GM21390 (cell line): ENCODE data around the gene PDE4C.

Experiments
- ATAC-seq: cut with Tn5 transposase; IDR thresholded peaks from one replicate; pipeline ENCODE4 v1.9.1; 2021; ENCODE audit not compliant: unreplicated experiment

The PDE4C gene

DNA sequence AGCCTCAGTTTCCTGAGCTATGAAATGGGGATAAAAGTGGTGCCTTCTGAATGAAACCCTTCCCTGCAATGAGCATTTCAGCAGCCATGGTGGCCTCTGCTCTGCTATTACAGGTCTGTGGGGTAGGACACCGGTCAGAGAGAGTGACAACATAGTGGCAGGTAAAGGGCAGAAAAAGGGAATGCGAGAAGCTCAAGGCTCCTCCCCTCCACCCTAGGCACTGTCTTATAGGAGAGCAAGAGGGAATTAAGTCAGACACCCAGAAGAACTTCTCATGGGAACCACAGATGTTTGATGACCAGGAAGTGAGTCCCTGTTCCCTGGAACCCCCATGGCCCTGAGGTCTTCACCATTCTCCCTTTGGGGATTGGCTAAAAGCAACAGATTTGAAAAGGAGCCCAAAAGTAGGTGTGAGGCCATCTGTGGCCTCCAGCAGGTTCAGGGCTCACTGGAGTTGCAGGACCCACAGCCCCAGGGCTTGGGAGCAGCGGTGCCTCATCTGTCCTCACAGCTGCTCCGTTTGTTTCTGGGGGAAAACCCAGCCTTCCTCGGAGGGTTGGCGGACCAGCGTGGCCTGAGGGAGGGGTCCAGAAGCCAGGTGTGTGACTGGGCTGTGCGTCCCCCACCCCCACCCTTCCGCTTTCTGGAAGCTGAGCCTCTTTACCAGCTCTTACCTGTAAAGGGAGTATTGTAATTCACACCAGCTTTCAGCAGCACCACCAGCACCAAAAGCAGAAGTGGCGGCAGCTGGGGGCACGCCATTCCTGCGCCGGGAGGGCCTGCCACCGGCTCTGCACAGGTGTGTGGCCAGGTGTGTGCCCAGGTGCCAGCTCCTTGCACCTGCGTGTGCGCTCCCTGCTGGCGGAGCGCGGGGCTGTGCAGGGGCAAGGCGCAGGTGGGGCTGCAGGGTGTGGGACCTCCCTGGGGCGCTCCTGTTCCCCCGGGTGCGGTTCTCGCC lies 28.6 kb upstream of the PDE4C start:
- ATAC-seq: no peak

GRCh38 chr19:18253716-18254115 lies 27.5 kb upstream of the PDE4C start:
- no peak for ATAC-seq

DNA sequence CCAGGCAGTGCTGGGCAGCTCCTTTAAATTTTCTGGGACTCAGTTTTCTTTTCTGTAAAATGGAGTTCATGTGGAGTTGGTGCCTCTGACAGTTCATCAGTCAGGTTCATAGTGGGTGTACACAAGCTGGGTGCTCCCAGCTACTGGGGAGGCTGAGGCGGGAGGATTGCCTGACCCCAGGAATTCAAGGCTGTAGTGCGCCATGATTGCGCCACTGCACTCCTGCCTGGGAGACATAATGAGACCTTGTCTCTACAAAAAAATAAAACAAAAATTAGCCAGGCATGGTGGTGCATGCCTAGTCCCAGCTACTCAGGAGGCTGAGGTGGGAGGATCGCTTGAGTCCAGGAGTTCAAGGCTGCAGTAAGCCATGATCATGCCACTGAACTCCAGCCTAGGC lies 26.9 kb upstream of the PDE4C start:
- ATAC-seq: no peak

- ATAC-seq: no peak
Measured at GRCh38 chr19:18252370-18252717, 26.1 kb upstream of the PDE4C start.

- no peak for ATAC-seq
Measured at GRCh38 chr19:18251587-18252369, 25.5 kb upstream of the PDE4C start.

DNA sequence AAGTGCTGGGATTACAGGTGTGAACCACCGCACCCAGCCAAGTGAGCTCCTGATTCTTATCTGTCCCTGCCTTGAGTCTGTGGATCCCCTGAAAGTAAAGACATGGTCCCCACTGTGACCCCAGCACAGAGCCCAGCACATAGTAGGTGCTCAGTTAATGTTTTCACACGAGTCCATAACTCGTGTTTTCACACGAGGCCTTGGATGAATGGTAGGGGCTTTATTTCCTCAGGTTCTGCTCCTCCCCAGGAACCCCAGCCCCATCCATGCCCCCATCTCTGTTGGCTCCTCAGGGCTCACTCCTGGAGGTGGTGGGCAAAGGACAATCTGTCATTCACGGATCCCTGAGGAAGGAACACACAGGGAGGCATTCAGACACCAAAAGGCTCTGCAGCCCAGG lies 23.6 kb upstream of the PDE4C start:
- ATAC-seq: no peak

DNA sequence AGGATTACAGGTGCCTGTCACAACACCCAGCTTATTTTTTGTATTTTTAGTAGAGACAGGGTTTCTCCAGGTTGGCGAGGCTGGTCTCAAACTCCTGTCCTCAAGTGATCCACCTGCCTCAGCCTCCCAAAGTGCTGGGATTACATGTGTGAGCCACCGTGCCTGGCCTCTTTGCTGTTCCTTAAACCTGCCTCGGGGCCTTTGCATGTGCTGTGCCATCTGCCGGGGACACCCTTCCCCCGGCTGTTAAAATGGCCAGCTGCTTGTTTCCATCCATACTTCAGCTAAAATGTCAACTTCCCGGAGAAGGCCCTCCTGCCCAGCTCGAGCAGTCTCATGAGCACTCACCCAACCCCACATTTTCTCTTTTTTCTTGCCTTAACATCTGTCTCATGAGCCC lies 19.1 kb upstream of the PDE4C start:
- no peak for ATAC-seq

DNA sequence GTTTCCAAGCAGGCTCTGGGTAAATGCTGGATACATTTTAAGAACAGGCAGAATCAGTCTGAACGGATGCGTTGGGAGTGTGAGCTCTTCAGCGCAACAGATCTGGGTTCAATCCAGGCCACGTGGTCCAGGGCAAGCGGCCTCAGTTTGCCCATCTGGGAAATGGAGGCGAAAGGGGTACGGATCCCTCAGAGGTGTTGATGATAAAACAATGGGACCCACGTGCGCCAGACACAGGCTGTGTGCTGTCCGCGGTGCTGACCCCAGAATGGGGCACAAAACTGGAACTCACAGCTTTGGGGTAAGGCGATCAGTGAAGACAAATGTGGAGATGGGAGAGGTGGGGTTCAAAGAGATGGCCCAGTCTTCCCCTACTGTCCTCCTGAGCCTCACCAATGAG lies 13.1 kb upstream of the PDE4C start:
- no peak for ATAC-seq

DNA sequence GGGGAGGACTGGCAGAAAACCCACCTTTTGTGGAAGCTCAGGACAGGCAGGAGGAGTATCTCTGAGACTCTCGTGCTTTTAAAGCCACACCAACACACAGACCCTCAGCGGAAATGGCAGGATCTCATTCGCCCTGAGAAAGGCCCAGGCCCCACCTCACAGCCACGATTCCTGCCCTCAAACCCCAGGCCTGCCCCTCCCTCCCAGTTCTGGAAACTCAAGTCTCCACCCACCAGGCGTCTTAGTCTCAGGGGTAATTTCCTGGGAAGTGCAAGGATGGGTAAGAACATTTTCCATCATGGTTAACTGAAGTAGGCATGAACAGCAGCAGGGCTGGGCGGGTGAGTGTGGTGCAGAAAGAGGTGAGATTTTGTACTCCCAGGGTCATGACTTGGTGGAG lies 8.0 kb upstream of the PDE4C start:
- ATAC-seq: no peak

DNA sequence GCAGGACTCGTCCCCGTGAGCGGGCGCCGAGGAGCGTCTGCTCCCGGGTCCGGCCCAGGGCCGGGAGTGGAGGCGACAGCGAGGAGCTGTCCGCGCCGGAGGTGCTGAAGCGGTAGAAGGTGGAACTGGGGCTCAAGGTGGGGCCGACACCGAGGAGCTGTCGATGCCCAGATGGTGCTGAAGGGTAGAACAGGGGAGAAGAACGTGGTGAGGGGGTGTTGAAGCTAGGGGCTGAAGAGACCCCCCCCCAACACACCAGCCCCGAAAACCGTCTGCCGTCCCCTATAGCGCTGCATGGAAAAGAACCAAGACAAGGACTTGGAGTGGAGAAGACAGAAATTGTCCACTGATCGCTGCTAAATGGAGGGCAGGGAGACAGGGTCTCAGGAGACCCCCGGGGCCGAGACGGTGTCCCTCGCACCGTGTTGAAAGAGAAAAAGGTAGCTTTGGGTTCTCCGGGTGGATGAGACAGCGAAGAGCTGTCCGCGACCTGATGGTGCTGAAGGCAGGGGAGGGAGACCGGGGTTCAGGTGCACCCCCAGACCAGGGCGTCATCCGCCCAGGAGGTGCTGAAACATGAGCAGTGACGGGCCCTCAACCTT lies 7.1 kb upstream of the PDE4C start:
- ATAC-seq: no peak

DNA sequence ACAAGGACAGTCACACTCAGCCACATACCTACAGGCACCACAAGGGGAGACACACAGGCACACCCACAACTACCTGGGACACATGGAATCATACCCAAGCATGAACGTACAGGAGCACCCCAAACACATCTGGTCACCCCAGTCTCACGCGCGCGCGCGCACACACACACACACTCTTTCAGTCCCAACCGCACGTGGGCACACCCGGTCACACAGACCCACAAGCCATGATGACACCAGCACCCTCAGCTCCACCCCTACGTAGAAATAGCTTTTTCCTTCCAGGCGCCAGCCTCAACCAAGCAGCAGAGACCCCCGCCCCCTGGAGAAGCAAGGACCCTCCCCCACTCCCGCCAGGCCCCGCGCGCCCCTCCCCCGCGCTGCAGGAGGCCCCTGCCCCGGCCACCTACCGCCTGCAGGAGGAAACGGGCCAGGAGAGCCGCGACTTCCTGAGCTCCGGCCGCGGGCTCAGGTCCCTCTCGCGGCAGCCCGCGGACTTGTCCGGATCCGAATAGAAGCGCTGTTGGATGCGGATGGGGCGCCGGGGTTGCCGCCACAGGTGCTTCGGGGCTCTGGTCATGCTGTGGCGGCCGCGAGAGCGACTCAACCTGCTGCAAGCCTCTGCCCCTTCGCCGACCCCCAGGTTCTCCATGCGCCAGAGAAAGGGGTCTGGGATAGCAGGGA lies 6.4 kb upstream of the PDE4C start:
- ATAC-seq: no peak

- no peak for ATAC-seq
Measured at GRCh38 chr19:18231775-18232174, 5.5 kb upstream of the PDE4C start.

- no peak for ATAC-seq
Measured at GRCh38 chr19:18230941-18231734, 4.9 kb upstream of the PDE4C start.

- ATAC-seq: no peak
Measured at GRCh38 chr19:18229915-18230314, 3.7 kb upstream of the PDE4C start.

- no peak for ATAC-seq
Measured at GRCh38 chr19:18229474-18229873, 3.2 kb upstream of the PDE4C start.

DNA sequence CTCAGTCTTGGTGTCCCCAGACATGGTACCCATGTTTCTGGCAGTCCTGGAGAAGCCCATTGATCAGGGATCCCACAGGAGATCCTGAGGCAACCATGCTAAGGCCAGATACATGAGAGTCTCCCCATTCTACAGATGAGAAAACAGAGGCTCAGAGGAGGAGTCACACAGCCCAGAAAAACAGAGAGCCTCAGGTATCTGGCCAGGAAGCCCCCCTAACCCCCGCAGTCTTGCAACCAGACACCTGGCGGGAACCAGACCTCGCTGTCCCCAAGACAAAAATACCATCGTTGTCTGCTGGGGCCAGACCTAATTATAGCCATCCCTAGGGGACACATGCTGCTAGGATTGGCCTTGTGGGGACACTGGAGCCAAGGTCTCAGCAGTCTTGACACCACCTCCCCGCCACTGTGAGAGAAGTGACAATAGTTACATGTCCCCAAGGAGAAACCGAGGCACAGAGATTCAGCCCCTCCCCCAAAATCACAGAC lies 1.6 kb upstream of the PDE4C start:
- ATAC-seq: no peak

DNA sequence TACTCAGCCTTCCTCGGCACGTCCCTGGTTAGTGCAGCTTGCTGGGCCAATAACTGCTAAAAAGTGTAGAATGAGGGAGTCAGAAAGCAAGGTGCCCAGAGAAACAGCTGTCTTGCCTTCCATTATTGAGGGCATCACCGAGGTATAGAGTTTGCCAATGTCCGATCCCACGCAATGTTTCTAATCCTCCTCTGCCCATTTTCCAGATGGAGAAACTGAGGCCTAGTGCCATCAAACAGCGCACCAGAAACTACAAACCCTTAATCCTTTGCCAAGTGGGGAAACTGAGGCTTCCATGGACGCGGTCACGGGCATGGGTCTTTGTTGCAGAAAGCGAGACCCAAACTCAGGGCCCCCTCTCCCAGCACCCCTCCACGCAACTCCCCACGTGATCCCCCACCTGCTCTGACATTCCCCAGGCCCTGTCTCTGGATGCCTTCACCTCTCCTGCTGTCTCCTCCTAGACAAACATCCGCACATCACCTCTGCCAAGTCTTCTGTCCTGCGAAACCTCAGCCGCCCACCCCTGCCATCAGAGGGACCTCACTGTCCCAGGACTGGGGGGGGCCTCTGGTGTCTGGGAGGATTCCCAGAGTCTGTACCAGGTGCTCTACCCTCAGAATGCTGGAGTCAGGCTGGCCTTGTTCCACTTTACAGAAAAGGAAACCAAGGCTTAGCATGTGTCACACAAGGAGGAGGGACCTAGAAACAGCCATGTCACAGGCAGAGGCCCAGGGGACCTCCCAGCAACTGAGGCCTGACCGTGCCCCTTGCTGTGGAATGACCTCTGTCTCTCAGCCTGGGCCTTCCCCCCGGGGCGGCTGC lies 930 bp upstream of the PDE4C start:
- ATAC-seq: no peak

DNA sequence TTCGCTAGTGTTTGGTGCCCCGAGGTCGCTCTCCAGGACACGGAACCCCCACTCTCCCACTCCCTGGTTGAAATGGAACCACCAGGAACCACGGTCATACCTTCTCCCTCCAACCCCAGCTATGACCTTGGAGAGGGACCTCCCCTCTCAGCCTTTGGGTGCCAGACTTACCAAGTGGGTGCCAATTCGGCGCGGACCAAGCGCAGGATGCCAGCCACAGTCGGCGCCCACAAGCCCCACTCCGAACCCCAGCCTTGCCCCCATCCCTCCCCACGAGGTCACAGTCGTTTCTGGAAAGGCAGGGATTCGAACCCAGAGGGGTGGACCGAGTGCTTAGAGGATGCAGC lies 910 bp downstream of the PDE4C start:
- ATAC-seq: no peak

DNA sequence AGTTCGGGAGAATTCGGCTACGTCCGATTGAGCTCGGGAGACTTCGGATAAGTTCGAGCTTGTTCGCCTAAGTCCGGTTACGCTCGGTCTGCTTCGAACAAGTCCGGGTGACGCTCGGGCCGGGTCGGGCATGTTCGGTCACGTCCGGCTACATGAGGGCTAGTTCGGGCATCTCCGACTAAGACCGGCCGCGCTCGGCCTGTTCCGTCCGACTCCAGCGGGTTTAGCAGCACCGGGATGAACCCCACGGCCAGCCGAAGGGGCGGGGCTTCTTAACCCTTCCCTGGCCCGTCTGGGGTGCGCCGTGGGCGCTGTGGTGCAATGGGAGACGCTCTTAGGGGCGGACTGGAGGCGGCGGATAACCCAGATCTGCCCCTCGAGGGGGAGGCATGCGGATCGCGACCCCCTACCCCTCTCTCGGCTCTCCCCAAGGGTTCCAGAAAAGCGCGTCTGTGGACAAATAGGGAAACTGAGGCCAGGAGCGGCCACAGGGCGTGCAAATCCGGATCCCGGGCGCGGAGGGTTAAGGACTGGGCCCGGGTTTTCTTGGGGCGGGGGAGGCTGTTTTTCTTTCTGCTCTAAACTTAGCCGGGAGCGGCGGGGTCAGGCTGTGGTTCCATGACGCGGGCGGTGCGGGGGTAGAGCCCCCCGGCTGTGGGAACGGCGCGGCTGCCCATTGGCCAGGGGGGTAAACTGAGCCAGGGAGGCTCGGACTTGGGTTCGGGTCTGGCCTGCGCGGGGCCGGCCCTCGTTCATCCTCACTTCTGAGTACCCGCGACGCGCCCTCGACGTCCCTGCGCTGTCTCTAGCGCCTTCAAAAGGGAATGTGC lies 1.5 kb downstream of the PDE4C start:
- ATAC-seq: peak; percentile 88
